Kidney (tissue), 14 donors: ENCODE measurements around the gene LRRFIP1. TPM values are rescaled to one million over a fixed set of nuclear protein-coding genes. Genes with fewer than 3 reads are reported as not detected.

Experiments
- DNase-seq, 5 donors: peaks; one replicate each; pipeline ENCODE4 v3.0.0-alpha.2; 2013 to 2020
- FAIRE-seq: peaks from 2 replicates; lab custom pipeline; 2012; peaks lifted over from hg19 to GRCh38; lab: Jason Lieb, UNC
- H3K27ac ChIP-seq, 2 donors: one replicate each; pipeline ENCODE4 v1.7.0; 2013; ENCODE audit warnings: low read depth in 2 of 2, low read length in 2 of 2, inconsistent platforms in 1 of 2
- H3K27me3 ChIP-seq: one replicate; pipeline ENCODE4 v1.7.1; 2013; ENCODE audit warnings: low read length, inconsistent platforms; ENCODE audit not compliant: control insufficient read depth, insufficient read depth
- H3K36me3 ChIP-seq, 3 donors: one replicate each; pipeline versions ENCODE4 v1.7.0 to v1.7.1; 2013; ENCODE audit warnings: low read length in 3 of 3, control low read depth in 1 of 3, inconsistent platforms in 1 of 3; ENCODE audit not compliant: insufficient read depth in 3 of 3, control insufficient read depth in 2 of 3
- H3K4me1 ChIP-seq, 3 donors: one replicate each; pipeline versions ENCODE4 v1.7.0 to v1.7.1; 2013; ENCODE audit warnings: low read length in 3 of 3, inconsistent platforms in 1 of 3, low read depth in 1 of 3; ENCODE audit not compliant: control insufficient read depth in 2 of 3, insufficient read depth in 2 of 3
- H3K4me3 ChIP-seq, 3 donors: one replicate each; pipeline versions ENCODE4 v1.7.0 to v1.8.1; 2013; ENCODE audit warnings: low read length in 3 of 3, control low read depth in 1 of 3, inconsistent platforms in 1 of 3
- H3K9ac ChIP-seq, 3 donors: one replicate each; pipeline versions ENCODE4 v1.7.0 to v1.7.1; 2013; ENCODE audit warnings: low read length in 3 of 3, control low read depth in 1 of 3, inconsistent platforms in 1 of 3
- H3K9me3 ChIP-seq, 3 donors: one replicate each; pipeline versions ENCODE4 v1.7.0 to v1.7.1; 2013; ENCODE audit warnings: low read length in 3 of 3, control low read depth in 1 of 3, inconsistent platforms in 1 of 3; ENCODE audit not compliant: control insufficient read depth in 2 of 3, insufficient read depth in 1 of 3
- intact Hi-C: fragments of 100-400 bp; cut with DNase I; formaldehyde crosslinking; loops from one replicate; pipeline ENCODE4 v1.11.1; 2022
- polyA plus RNA-seq: library from polyadenylated mRNA; stranded (reverse); fragments of 350-450 nt; fragmentation: Illumina TruSeq; extraction: RNeasy Lipid Tissue Mini Kit (QIAGEN cat#74804); gene quantifications from one replicate; pipeline ENCODE4 v1.2.3, GENCODE V29; 2014; ENCODE audit warnings: low read depth, low replicate concordance; ENCODE audit not compliant: insufficient read depth
- total RNA-seq: library from RNA; stranded (reverse); fragmentation: NEBNext Ultra II Directional; extraction: Animal tissue kit (Norgen Biotek cat#: 25700); gene quantifications from one replicate; pipeline ENCODE4 v1.2.1, GENCODE V29; 2021
- TF ChIP-seq, protein P1 (sequence below): IDR thresholded peaks from 3 replicates; pipeline ENCODE4 v1.5.1; 2012; ENCODE audit warnings: mild to moderate bottlenecking, moderate library complexity, borderline replicate concordance; ENCODE audit not compliant: insufficient read depth; ENCODE audit errors: extremely low read depth
- donor health status: control.
- donor health status: control.
- donor health status: control.
- donor health status: control.
- donor health status: control.
- donor health status: DM: yes; HTN: yes; CAD: no.
- donor health status: Normal renal cell carcinoma (clear cell type).

Gene LRRFIP1
- total and polyA plus RNA-seq, 2 donors from 2014 or later, result 39.1 to 204 TPM

DNA sequence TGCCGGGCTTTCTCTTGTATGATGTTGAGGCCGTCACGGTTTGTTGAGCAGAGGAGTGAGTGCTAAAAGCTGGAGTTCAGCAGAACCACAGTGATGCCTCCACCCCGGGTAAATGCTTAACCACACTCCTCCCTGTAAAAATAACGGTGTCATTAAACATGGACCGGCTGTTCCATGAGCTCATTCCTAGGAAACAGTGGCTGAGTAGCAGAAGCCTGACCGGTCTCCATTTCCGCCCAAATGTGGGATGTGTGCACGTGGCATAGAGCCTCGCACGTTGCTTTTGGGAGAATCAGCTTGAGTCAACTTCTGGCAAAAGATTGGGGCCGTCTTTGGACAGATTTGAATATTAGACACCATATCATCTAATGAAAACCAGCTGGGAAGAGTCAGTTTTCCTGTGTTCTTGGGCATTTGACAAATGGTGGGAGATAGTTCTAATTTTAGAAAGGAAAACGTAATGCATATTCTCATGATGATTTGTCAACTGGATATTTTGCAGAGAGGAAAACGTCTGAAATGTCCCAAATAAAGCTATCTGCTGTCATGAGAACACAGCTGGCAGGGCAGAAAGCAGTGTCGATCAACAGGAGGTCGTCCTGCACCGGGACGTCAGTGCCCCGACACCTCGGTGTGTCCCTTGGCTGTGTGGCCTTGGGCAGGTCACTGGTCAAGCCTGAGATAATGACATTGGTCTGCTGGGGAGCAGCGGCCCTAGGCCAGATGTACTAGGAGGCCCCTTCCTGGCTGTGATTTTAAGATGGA, 42.4 kb downstream of the LRRFIP1 start:
- Histone ChIP-seq H3K36me3 (no peaks in the 10 kb centered on the region), H3K27ac (peak overlapping the region; percentile 73 to 82), H3K4me3 (no peak overlapping the region), H3K9me3 (no peaks in the 10 kb centered on the region), H3K9ac (no peak overlapping the region), H3K27me3 (no peaks in the 10 kb centered on the region), H3K4me1 (peaks cover 15 to 30% (median 27%) of the 10 kb centered on the region in 3 donors)
- TF ChIP-seq, protein P1, sequence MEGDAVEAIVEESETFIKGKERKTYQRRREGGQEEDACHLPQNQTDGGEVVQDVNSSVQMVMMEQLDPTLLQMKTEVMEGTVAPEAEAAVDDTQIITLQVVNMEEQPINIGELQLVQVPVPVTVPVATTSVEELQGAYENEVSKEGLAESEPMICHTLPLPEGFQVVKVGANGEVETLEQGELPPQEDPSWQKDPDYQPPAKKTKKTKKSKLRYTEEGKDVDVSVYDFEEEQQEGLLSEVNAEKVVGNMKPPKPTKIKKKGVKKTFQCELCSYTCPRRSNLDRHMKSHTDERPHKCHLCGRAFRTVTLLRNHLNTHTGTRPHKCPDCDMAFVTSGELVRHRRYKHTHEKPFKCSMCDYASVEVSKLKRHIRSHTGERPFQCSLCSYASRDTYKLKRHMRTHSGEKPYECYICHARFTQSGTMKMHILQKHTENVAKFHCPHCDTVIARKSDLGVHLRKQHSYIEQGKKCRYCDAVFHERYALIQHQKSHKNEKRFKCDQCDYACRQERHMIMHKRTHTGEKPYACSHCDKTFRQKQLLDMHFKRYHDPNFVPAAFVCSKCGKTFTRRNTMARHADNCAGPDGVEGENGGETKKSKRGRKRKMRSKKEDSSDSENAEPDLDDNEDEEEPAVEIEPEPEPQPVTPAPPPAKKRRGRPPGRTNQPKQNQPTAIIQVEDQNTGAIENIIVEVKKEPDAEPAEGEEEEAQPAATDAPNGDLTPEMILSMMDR, result no peak
- intact Hi-C loops, result no loop called here
- DNase-seq, result peak; percentile 92 to 99 (median 94)
- peak; percentile 85 for FAIRE-seq

- H3K4me3 ChIP-seq, result no peak overlapping the region
- peak overlapping the region in 1 of 3 donors; percentile 29 for H3K9ac ChIP-seq
- FAIRE-seq, result no peak
Observed at GRCh38 chr2:237670641-237671040, 43.3 kb downstream of the LRRFIP1 start.

DNA sequence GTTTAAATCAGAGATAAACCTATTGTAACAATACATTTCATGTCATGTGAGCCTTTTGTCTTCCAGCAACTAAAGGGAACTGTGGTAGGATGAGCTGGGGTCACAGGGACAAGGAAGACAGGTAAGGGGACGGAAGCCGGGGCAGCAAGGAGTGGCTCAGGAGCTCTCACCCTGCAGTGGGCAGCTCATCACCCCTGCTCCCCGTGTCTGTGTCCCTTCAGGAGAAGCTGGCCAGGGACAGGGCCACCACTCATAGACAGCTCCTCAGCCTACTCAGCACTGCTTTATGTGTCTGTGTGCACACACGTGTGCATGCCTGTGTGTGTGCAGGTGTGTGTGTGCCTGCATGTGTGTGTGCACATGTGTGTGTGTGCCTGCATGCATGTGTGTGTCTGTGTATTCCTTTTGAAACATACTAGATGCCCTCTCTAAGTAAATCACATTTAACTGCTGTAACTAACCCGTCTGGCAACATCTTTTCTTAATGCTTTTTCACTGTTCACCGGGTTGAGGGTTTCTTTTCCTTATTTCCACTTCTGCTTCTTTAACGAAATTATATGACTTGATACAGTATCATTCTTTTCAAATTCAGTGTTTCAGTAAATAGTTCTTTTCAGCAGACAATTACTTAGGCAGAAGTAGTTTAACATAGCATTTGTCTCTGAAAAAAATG, 44.2 kb downstream of the LRRFIP1 start:
- intact Hi-C loops, result no loop called here
- H3K4me1 ChIP-seq, result peaks cover 16 to 30% (median 29%) of the 10 kb centered on the region in 3 donors

More at GRCh38 chr2:237670641-237671040, 43.3 kb downstream of the LRRFIP1 start:
- peak overlapping the region; percentile 69 to 73 for H3K27ac ChIP-seq
- H3K36me3 ChIP-seq, result no peaks in the 10 kb centered on the region
- TF ChIP-seq, protein P1, result no peak
- no peaks in the 10 kb centered on the region for H3K9me3 ChIP-seq
- intact Hi-C loops, result no loop called here
- peaks cover 19 to 35% (median 33%) of the 10 kb centered on the region in 3 donors for H3K4me1 ChIP-seq
- no peaks in the 10 kb centered on the region for H3K27me3 ChIP-seq
- DNase-seq, result peak in 3 of 5 donors; percentile 65 to 89 (median 67)

More for the DNA sequence above, 44.2 kb downstream of the LRRFIP1 start:
- Histone ChIP-seq H3K9me3 (no peaks in the 10 kb centered on the region), H3K36me3 (no peaks in the 10 kb centered on the region), H3K27ac (peak overlapping the region in 1 of 2 donors; percentile 26), H3K27me3 (no peaks in the 10 kb centered on the region), H3K9ac (no peak overlapping the region), H3K4me3 (no peak overlapping the region)
- TF ChIP-seq, protein P1, result no peak
- FAIRE-seq (no peak), DNase-seq (peak in 1 of 5 donors; percentile 39)
